ENCODE measurements around the gene TNFRSF1A.

GRCh38 chr12:6288235-6288634, 53.6 kb downstream of the TNFRSF1A start:
- TF ChIP-seq CTCF (conservative IDR thresholded peaks at IDR 0.05; ENCODE audit: low read length) (no peak), EZH2phosphoT487 (IDR thresholded peaks at IDR 0.05; ENCODE audit: borderline replicate concordance) (no peak)

Measured in Loucy (cell line).